ENCODE measurements around the gene TMEM39B. TPM values are rescaled to one million over a fixed set of nuclear protein-coding genes. Genes with fewer than 3 reads are reported as not detected.

Gene TMEM39B
- polyA plus RNA-seq, 3 donors: 3.3 to 30.6 (median 3.4) TPM

- H3K36me3 ChIP-seq (replicated peaks in 1 of 2; ENCODE audit: control insufficient read depth in 1 of 2, insufficient read depth in 2 of 2, low read length in 2 of 2): peaks cover 44 to 60% of the 10 kb centered on the region in 2 donors
- no peak for TF ChIP-seq CTCF (IDR thresholded peaks at IDR 0.05)
- DNase-seq: peak; percentile 76 to 88 (median 85)
- 60% methylated on average over 1 of the region's 2 CpGs for WGBS (ENCODE audit: insufficient coverage)
- H3K27ac ChIP-seq (ENCODE audit: low read depth in 1 of 2, low read length in 2 of 2): peak overlapping the region in 1 of 2 donors; percentile 39
- H3K9ac ChIP-seq (ENCODE audit: insufficient read depth, low read length, poor library complexity, severe bottlenecking): no peak overlapping the region
- peak overlapping the region; percentile 17 for H3K4me2 ChIP-seq (replicated peaks; ENCODE audit: extremely low read depth, low read length, poor library complexity, severe bottlenecking)
- H3K27ac Mint-ChIP-seq: peak overlapping the region; percentile 77 to 95 (median 92)
- H4K20me1 ChIP-seq (ENCODE audit: insufficient read depth, low read length): peaks cover 35% of the 10 kb centered on the region
- H3K4me1 Mint-ChIP-seq: peaks cover 18% of the 10 kb centered on the region
- H3K4me1 ChIP-seq (ENCODE audit: control insufficient read depth in 1 of 2, insufficient read depth in 2 of 2, low read length in 2 of 2): peaks cover 22 to 25% of the 10 kb centered on the region in 2 donors
- H3K4me3 ChIP-seq (replicated peaks in 1 of 3; ENCODE audit: low read depth in 2 of 3, low read length in 3 of 3): no peak overlapping the region
- H3K9me3 Mint-ChIP-seq: no peaks in the 10 kb centered on the region
- peaks cover 49 to 55% of the 10 kb centered on the region in 2 donors for H3K36me3 Mint-ChIP-seq
- H3K4me3 Mint-ChIP-seq: no peak overlapping the region
- H3K27me3 ChIP-seq (ENCODE audit: control insufficient read depth in 2 of 2, insufficient read depth in 2 of 2, low read length in 2 of 2): no peaks in the 10 kb centered on the region
- H2AFZ ChIP-seq (ENCODE audit: insufficient read depth, low read depth, low read length, poor library complexity, severe bottlenecking): no peak overlapping the region
- no peaks in the 10 kb centered on the region for H3K9me3 ChIP-seq (replicated peaks in 1 of 2; ENCODE audit: control insufficient read depth in 1 of 2, insufficient read depth in 1 of 2, low read length in 2 of 2)
- peaks cover 0 to 2% (median 0%) of the 10 kb centered on the region in 3 donors for H3K27me3 Mint-ChIP-seq (ENCODE audit: low read depth in 3 of 3)
- H3K79me2 ChIP-seq (ENCODE audit: insufficient read depth, low read length): peaks cover 7% of the 10 kb centered on the region
- intact Hi-C loops (cut with micrococcal nuclease): no loop called here
These were observed 27.0 kb upstream of the TMEM39B start for GRCh38 chr1:32045772-32046171.

- Mint-ChIP-seq H3K4me3 (no peak overlapping the region), H3K4me1 (peaks cover 18% of the 10 kb centered on the region), H3K9me3 (no peaks in the 10 kb centered on the region), H3K36me3 (peaks cover 53 to 68% of the 10 kb centered on the region in 2 donors), H3K27me3 (ENCODE audit: low read depth in 3 of 3) (peaks cover 0 to 2% (median 0%) of the 10 kb centered on the region in 3 donors), H3K27ac (peak overlapping the region in 1 of 7 donors; percentile 43)
- no peaks in the 10 kb centered on the region for H3K9me3 ChIP-seq (replicated peaks in 1 of 2; ENCODE audit: control insufficient read depth in 1 of 2, insufficient read depth in 1 of 2, low read length in 2 of 2)
- H3K4me3 ChIP-seq (replicated peaks in 1 of 3; ENCODE audit: low read depth in 2 of 3, low read length in 3 of 3): no peak overlapping the region
- DNase-seq: no peak
- H3K4me2 ChIP-seq (replicated peaks; ENCODE audit: extremely low read depth, low read length, poor library complexity, severe bottlenecking): no peak overlapping the region
- H3K27me3 ChIP-seq (ENCODE audit: control insufficient read depth in 2 of 2, insufficient read depth in 2 of 2, low read length in 2 of 2): no peaks in the 10 kb centered on the region
- intact Hi-C loops (cut with micrococcal nuclease): no loop called here
- peaks cover 23% of the 10 kb centered on the region for H4K20me1 ChIP-seq (ENCODE audit: insufficient read depth, low read length)
- no peak overlapping the region for H3K9ac ChIP-seq (ENCODE audit: insufficient read depth, low read length, poor library complexity, severe bottlenecking)
- H3K4me1 ChIP-seq (ENCODE audit: control insufficient read depth in 1 of 2, insufficient read depth in 2 of 2, low read length in 2 of 2): peaks cover 22 to 25% of the 10 kb centered on the region in 2 donors
- H2AFZ ChIP-seq (ENCODE audit: insufficient read depth, low read depth, low read length, poor library complexity, severe bottlenecking): no peak overlapping the region
- H3K79me2 ChIP-seq (ENCODE audit: insufficient read depth, low read length): peaks cover 2% of the 10 kb centered on the region
- H3K27ac ChIP-seq (ENCODE audit: low read depth in 1 of 2, low read length in 2 of 2): peak overlapping the region in 1 of 2 donors; percentile 14
- peaks cover 55 to 63% of the 10 kb centered on the region in 2 donors for H3K36me3 ChIP-seq (replicated peaks in 1 of 2; ENCODE audit: control insufficient read depth in 1 of 2, insufficient read depth in 2 of 2, low read length in 2 of 2)
- no peak for TF ChIP-seq CTCF (IDR thresholded peaks at IDR 0.05)
These were observed 25.0 kb upstream of the TMEM39B start for GRCh38 chr1:32047701-32048100.

Measured in CD14-positive monocyte (primary cell).